Heart right ventricle (tissue), 16 donors: ENCODE measurements around the gene ZMIZ1. TPM values are rescaled to one million over a fixed set of nuclear protein-coding genes. Genes with fewer than 3 reads are reported as not detected.

Experiments used
- ATAC-seq, 8 donors: fragments of 200-7000 bp; cut with Tn5 transposase; one replicate each; pipeline ENCODE4 v1.9.1; 2020; ENCODE audit warnings: mild to moderate bottlenecking in 8 of 8, moderate library complexity in 8 of 8, moderate number of reproducible peaks in 1 of 8
- DNase-seq, 2 donors: peaks; one replicate each; pipeline ENCODE4 v3.0.0-alpha.2; 2020
- H3K27ac ChIP-seq, 10 donors: fragments of 200-600 bp; sonication (generic) in 2 of 10; one replicate each; pipeline versions ENCODE4 v1.5.0 to v1.8.0; 2020 to 2022; ENCODE audit warnings: mild to moderate bottlenecking in 3 of 10
- H3K27me3 ChIP-seq, 7 donors: fragments of 200-600 bp; one replicate each; pipeline ENCODE4 v1.8.0; 2021 to 2022; ENCODE audit warnings: mild to moderate bottlenecking in 2 of 7
- H3K36me3 ChIP-seq, 9 donors: fragments of 200-600 bp; sonication (generic) in 1 of 9; one replicate each; pipeline versions ENCODE4 v1.5.0 to v1.8.0; 2020 to 2022; ENCODE audit warnings: mild to moderate bottlenecking in 2 of 9
- H3K4me1 ChIP-seq, 9 donors: fragments of 200-600 bp; sonication (generic) in 1 of 9; one replicate each; pipeline versions ENCODE4 v1.5.0 to v1.8.0; 2020 to 2022; ENCODE audit warnings: mild to moderate bottlenecking in 4 of 9
- H3K4me3 ChIP-seq, 10 donors: fragments of 200-600 bp; sonication (generic) in 2 of 10; one replicate each; pipeline versions ENCODE4 v1.5.0 to v1.8.0; 2020 to 2022; ENCODE audit warnings: mild to moderate bottlenecking in 7 of 10, moderate library complexity in 2 of 10
- H3K9me3 ChIP-seq, 11 donors: fragments of 200-600 bp in 10 of 11; sonication (generic) in 2 of 11; one replicate each; pipeline versions ENCODE4 v1.5.0 to v1.8.0; 2013 to 2022; ENCODE audit warnings: mild to moderate bottlenecking in 2 of 11, control low read depth in 1 of 11, moderate library complexity in 1 of 11
- WGBS, 2 donors: extraction: QIAGEN DNeasy Blood & Tissue Kit; methylation state at CpG; one replicate each; pipeline ENCODE4 v1.1.7; 2013; ENCODE audit warnings: inconsistent platforms in 1 of 2; 5-methylcytosine and 5-hydroxymethylcytosine counted together
- intact Hi-C, 10 donors: fragments of 100-400 bp; cut with DNase I; formaldehyde crosslinking; loops; one replicate each; pipeline versions ENCODE4 v1.11.1 to v1.14.2; 2022
- polyA plus RNA-seq, 2 donors: library from polyadenylated mRNA; stranded (reverse); fragments of 200-250 nt; gene quantifications; one replicate each; pipeline ENCODE4 v1.2.3, GENCODE V29; 2013
- total RNA-seq, 10 donors: library from RNA; stranded (reverse); fragmentation: NEBNext Ultra II Directional in 3 of 10; extraction: Animal tissue kit (Norgen Biotek cat#: 25700) in 3 of 10; gene quantifications; one replicate each; pipeline versions ENCODE4 v1.2.1 to v1.2.4, GENCODE V29; 2021 to 2023
- TF ChIP-seq, protein P1 (sequence below), 9 donors: fragments of 200-600 bp; sonication (generic) in 2 of 9; IDR thresholded peaks; one replicate each; pipeline versions ENCODE4 v1.5.0 to v1.8.0; 2021 to 2022; ENCODE audit warnings: antibody characterized with exemption in 9 of 9, mild to moderate bottlenecking in 5 of 9, moderate library complexity in 1 of 9
- donor health status: Arrhythmogenic right ventricular cardiomyopathy.
- donor health status: ischemic (EF 13 %, LVEDD 7.1; RV severe dilation, severe dysfunction).
- donor health status: healthy with polysubstance abuse.
- donor health status: DM: no; HTN: yes; CAD: no.
- donor health status: DM: no; HTN: no; CAD: no.
- donor health status: ischemic (EF 25% LVEDD 6.9; RV normal size, moderate dysfunction).
- donor health status: ischemic (EF 25% LVEDD 5.7; RV mildly dilated, moderate dysfunction).
- donor health status: healthy.
- donor health status: DM: yes; HTN: yes; CAD: no.
- donor health status: Ischemic cardiomyopathy.
- donor health status: ischemic (EF 35%, LVEDD 5.7; RV mildly dilated, moderate dysfunction).
- donor health status: nonischemic (EF 11% LVEDD 7.7; RV severe dilation, severe dysfunction).
- donor health status: DM: yes; HTN: yes; CAD: no.
- donor health status: PGD.
- donor health status: ischemic (EF 29% LVEDD 5.4; RV normal size, mild dysfunction).
- donor health status: nonischemic (EF 23%, LVEDD 6.1; RV moderate dilation, normal function).

ZMIZ1 gene
- total and polyA plus RNA-seq, 12 donors, result 24.2 to 61.5 (median 49.8) TPM

DNA sequence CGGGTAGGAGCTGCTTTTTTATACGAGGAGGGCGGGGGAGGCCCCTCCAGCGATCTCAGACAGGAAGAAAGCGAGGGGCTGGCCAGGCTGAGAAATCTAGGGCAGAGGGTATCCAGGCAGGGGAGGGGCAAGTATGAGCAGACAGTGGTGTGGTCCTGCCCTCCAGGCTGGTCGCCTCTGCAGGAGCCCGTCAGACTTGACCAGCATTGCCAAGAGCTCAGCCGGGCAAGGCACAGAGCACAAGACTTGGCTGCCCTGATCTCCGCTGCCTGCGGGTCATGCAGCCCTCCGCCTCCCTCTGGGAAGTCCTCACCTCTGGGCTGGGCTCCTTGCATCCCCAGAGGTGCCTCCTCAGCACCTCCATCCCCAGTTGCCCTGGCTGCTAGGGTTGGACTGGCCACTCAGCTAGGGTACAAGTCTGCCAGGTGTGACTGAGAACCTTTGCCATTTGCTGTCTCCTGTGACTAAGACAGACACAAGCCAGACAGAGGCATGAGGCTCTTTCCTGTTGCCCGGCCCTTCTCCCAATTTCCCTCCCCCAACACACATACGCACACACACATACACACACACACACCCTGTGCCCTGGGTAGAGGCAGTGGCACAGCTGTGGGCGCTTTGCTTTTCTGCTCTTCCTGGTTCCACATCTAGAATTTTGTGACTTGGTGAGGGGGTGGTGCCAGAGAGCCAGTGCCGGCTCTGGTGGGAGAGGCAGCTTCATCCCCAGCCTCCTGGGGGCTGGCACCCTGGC lies 219.4 kb downstream of the ZMIZ1 start:
- intact Hi-C loops, result no loop called here
- Histone ChIP-seq H3K36me3 (peaks cover 0 to 89% (median 21%) of the 10 kb centered on the region in 9 donors), H3K9me3 (no peaks in the 10 kb centered on the region), H3K4me3 (no peak overlapping the region), H3K4me1 (peaks cover 15 to 78% (median 46%) of the 10 kb centered on the region in 9 donors), H3K27ac (peak overlapping the region in 3 of 10 donors; percentile 1 to 86 (median 44)), H3K27me3 (no peaks in the 10 kb centered on the region)
- TF ChIP-seq, protein P1, sequence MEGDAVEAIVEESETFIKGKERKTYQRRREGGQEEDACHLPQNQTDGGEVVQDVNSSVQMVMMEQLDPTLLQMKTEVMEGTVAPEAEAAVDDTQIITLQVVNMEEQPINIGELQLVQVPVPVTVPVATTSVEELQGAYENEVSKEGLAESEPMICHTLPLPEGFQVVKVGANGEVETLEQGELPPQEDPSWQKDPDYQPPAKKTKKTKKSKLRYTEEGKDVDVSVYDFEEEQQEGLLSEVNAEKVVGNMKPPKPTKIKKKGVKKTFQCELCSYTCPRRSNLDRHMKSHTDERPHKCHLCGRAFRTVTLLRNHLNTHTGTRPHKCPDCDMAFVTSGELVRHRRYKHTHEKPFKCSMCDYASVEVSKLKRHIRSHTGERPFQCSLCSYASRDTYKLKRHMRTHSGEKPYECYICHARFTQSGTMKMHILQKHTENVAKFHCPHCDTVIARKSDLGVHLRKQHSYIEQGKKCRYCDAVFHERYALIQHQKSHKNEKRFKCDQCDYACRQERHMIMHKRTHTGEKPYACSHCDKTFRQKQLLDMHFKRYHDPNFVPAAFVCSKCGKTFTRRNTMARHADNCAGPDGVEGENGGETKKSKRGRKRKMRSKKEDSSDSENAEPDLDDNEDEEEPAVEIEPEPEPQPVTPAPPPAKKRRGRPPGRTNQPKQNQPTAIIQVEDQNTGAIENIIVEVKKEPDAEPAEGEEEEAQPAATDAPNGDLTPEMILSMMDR (IDR thresholded peaks at IDR 0.05), result no peak
- WGBS, 2 donors, result 87 to 90% methylated on average over 14 to 15 of the region's 15 CpGs
- DNase-seq, result no peak
- no peak for ATAC-seq

DNA sequence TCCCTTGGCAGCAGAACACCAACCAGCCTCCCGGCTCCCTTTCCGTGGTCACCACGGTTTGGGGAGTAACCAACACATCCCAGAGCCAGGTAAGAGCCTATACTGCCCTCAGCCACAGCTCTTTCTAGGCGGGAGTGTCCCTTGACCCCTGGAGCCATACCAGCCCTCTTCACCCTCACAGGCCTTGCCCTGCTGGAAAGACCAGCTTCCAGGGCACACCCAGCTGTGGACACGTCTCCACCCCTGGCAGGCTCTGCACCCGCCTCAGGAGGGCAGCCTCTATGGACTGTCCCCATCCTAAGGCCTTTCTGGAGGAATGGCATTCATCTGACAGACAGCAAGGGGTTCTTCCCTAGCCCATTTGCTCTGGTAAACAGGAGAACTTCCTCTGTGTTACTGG lies 221.0 kb downstream of the ZMIZ1 start:
- H3K27ac ChIP-seq, result peak overlapping the region in 2 of 10 donors; percentile 20 to 31
- TF ChIP-seq, protein P1 (IDR thresholded peaks at IDR 0.05), result no peak
- WGBS, 2 donors, result 78 to 83% methylated on average over 6 of the region's 6 CpGs
- peaks cover 15 to 88% (median 56%) of the 10 kb centered on the region in 9 donors for H3K4me1 ChIP-seq
- H3K36me3 ChIP-seq, result peaks cover 0 to 91% (median 35%) of the 10 kb centered on the region in 9 donors
- H3K9me3 ChIP-seq, result no peaks in the 10 kb centered on the region
- intact Hi-C loops, result no loop called here
- ATAC-seq (no peak), DNase-seq (no peak)
- no peak overlapping the region for H3K4me3 ChIP-seq
- no peaks in the 10 kb centered on the region for H3K27me3 ChIP-seq

DNA sequence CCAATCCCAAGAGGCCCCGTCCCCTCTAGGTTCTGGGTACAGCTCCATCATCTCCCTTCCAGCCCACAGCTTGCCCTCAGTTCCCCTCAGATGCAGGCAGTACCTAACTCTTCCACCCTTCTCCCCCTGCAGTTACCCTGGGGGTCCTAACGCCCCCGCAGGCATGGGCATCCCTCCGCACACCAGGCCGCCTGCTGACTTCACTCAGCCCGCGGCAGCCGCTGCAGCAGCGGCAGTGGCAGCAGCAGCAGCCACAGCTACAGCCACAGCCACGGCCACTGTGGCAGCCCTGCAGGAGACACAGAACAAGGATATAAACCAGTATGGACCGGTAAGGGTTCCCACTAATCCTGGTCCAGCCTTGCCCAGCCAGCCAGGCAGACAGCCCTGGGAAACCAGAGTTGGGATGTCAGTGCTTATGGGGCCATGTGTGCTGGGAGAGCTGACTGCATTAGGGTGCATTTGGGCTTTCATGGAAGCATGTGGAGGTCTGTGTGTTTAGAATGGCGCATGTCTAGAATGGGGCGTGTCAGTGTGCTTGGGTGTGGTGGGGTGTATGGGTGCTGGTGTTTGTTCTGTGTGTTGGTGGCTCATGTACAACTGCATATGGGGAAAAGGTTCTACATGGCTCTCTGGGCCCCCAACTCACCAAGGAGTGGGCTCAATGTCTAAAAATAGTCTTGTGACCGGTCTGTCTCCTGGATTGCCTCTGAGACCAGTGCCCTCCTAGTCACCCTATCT lies 223.4 kb downstream of the ZMIZ1 start:
- Histone ChIP-seq H3K36me3 (peaks cover 0 to 99% (median 53%) of the 10 kb centered on the region in 9 donors), H3K27ac (peak overlapping the region in 2 of 10 donors; percentile 76 to 87), H3K9me3 (no peaks in the 10 kb centered on the region), H3K4me1 (peaks cover 3 to 74% (median 33%) of the 10 kb centered on the region in 9 donors), H3K4me3 (no peak overlapping the region), H3K27me3 (no peaks in the 10 kb centered on the region)
- TF ChIP-seq, protein P1 (IDR thresholded peaks at IDR 0.05), result no peak
- whole genome bisulfite sequencing, 2 donors, result 86 to 88% methylated on average over 14 of the region's 14 CpGs
- intact Hi-C loops, result no loop called here
- ATAC-seq (no peak), DNase-seq (no peak)

DNA sequence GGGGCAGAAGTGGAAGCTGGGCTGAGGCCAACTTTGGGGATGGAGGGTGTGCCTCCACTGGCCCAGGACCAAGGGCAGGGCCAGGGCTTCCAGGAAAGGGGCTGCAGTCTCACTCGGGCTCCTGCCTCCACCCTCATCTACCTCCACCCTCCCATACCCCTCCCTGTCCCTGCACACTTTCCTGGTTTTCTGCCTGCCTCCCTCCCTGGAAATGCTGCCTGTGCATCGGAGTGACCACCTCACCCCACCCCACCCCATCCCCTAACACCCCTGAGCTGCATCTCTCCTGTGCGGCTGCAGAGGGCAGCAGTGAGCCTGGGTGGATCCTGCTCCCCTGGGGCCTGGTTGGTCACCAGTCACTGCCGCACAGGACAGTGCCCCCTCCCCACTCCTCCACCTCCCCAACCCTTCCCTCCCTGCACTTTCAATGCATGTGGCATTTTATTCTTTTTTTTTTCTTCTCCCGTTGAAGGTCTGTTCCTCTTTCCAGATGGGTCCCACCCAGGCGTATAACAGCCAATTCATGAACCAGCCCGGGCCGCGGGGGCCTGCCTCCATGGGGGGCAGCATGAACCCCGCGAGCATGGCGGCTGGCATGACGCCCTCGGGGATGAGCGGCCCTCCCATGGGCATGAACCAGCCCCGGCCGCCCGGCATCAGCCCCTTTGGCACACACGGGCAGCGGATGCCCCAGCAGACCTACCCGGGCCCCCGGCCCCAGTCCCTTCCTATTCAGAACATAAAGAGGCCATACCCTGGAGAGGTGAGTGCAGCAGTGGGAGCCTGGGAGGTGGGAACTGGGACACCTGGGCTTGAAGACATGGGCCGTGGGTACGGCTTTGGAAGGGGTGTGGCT lies 224.4 kb downstream of the ZMIZ1 start:
- intact Hi-C loops, result no loop called here
- ATAC-seq (peak in 7 of 8 donors; percentile 12 to 28 (median 22)), DNase-seq (no peak)
- Histone ChIP-seq H3K9me3 (no peaks in the 10 kb centered on the region), H3K27me3 (no peaks in the 10 kb centered on the region), H3K36me3 (peaks cover 5 to 99% (median 62%) of the 10 kb centered on the region in 9 donors), H3K4me1 (peaks cover 3 to 70% (median 29%) of the 10 kb centered on the region in 9 donors), H3K27ac (peak overlapping the region in 7 of 10 donors; percentile 34 to 87 (median 59)), H3K4me3 (no peak overlapping the region)
- TF ChIP-seq, protein P1 (IDR thresholded peaks at IDR 0.05), result peak in 7 of 9 donors; percentile 32 to 53 (median 41)
- 76 to 79% methylated on average over 23 to 24 of the region's 24 CpGs for WGBS, 2 donors
